ENCODE data around the gene HDGFL2.
"Not testable (repeated sequence)": the region's sequence is repeated elsewhere in the genome, so short reads cannot be mapped to it uniquely, and the experiment has no call there.

HDGFL2 gene

GRCh38 chr19:4534836-4535658 is 63.0 kb downstream of the HDGFL2 start, which contains the start of gene PLIN5:
PLIN5 (minus strand) TSS chr19:4535224; CDS start chr19:4534074, 1,150 bp downstream.
- DNase-seq (ENCODE audit: low read depth), result peak; percentile 19

DNA sequence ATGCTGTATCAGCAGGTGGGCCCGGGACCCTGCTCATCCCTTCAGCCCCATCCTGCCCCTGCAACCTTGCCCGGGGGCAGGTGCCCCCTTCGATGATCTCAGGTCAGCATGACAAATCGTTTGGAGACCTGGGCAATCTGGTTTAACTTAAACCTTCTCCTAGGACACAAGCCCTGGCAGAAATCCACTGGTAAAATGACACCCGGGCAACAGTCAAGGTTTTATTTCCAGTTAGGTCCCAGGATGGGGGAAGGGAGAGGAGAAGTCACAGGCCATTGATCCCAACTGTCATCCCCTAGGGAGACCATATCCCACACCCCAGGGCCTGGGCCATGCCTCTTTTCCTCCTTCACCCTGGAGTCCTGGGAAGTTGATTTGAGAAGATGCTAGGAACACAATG is 64.7 kb downstream of the HDGFL2 start:
- DNase-seq (ENCODE audit: low read depth), result no peak

DNA sequence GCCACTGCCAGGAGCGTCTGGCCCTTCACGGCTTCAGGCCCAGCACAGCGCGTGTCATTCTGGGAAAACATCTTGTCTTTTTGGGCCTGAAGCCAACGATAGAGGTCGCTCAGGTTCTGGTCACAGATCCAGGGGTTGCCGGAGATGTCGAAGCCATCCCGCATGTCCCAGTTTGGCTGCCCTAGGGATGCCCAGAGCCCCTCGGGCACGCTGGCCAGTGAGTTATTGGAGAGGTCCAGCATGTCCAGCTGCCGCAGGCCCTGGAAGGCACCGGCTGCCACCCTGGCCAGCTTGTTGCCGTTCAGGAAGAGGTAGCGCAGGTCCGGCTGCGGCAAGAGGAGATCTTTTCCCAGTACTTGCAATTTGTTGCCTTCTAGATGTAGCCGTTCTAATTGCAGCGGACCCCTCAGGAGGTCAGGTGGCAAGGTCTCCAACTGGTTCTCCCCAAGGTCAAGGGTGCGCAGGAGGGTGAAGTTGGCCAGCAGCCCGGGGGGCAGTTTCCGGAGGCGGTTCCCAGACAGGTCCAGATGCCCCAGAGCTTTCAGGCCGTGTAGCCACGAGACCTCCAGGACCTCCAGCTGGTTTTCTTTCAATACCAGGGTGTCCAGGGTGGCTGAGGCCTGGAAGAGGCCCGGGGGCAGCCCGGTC is 66.0 kb downstream of the HDGFL2 start:
- no peak for DNase-seq (ENCODE audit: low read depth)

DNA sequence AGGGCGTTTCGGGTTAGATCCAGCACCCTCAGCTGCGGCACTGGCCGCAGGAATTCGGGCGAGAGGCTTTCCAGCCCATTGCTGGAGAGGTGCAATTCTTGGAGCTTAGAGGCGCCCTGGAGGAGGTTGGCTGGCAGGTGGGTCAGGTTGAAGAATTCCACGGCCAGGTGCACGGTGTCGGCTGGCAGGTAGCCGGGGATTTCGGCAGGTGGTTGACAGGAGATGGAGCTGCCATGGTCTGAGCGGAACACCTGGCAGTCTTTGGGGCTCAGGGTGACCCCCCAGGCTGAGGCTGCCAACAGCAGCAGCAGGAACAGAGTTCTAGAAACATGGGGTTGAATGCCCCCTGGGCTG is 66.5 kb downstream of the HDGFL2 start:
- no peak for DNase-seq (ENCODE audit: low read depth)

GRCh38 chr19:4539169-4539692 is 67.1 kb downstream of the HDGFL2 start:
- no peak for DNase-seq (ENCODE audit: low read depth)

- no peak for DNase-seq (ENCODE audit: low read depth)
These were observed 67.8 kb downstream of the HDGFL2 start, which contains the start of gene LRG1 for GRCh38 chr19:4539693-4540581. LRG1 (minus strand) TSS chr19:4540036; CDS start chr19:4540013, 23 bp downstream.

DNA sequence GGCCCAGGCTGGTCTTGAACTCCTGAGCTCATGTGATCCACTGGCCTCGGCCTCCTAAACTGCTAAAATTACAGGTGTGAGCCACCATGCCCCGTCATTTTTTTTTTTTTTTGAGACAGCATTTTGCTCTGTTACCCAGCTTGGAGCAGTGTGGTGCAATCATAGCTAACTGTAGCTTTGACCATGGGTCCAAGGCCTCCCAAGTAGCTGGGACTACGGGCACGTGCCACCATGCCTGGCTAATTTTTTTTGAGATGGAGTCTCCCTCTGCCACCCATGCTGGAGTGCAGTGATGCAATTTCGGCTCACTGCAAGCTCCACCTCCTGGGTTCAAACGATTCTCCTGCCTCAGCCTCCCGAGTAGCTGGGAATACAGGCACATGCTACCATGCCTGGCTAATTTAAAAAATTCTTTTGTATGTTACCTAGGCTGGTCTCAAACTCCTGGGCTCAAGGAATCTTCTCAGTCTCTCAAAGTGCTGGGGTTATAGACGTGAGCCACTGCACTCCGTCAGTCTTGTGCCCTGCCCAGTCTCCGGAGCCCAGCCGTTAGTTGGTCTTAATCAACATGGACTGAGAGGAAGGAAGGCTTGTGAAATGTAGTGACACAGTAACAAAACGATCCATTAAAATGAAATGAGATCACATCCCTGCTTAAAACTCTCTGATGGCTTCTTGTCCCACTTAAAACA is 69.2 kb downstream of the HDGFL2 start:
- DNase-seq (ENCODE audit: low read depth), result no peak

- DNase-seq (ENCODE audit: low read depth), result not testable (repeated sequence)
These were observed 69.7 kb downstream of the HDGFL2 start for GRCh38 chr19:4541806-4542145.

GRCh38 chr19:4542896-4543841 is 71.1 kb downstream of the HDGFL2 start:
- DNase-seq (ENCODE audit: low read depth), result no peak

DNA sequence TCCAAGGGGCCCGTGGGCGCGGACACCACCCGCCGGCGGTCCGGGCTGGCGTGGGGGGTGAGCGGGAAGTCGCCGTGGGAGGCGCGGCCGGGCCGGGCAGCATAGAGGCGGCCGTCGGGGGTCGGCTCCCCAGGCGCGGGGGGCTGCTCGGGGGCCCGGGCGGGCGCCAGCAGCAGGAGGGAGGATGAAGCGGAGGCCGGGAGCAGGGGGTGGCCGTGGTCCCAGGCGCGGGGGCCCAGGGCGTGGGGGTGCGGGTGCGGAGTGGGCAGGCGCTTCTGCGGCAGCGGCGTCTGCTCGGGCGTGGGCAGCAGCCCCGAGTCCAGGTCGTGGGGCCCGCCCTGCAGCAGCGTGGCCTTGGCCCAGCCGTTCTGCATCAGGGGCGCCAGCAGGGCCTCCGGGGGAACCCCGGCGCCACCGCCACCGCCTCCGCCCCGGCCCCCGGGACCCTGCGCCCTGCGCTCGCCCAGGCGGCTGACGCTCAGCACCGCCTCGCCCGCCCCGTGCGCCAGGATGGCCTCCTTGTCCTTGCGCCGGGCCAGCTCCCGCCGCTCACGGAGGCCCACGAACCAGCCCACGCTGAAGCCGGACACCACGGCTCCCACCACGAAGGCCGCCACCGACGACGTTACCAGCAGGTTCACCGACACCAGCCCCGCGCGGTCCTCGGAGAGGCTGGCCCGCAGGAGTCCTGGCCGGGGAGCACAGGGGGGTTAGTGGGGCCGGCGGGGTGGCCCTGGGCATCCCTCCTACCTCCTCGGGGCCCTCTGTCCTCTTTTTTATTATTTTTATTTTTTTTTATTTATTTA is 71.9 kb downstream of the HDGFL2 start:
- no peak for DNase-seq (ENCODE audit: low read depth)

DNA sequence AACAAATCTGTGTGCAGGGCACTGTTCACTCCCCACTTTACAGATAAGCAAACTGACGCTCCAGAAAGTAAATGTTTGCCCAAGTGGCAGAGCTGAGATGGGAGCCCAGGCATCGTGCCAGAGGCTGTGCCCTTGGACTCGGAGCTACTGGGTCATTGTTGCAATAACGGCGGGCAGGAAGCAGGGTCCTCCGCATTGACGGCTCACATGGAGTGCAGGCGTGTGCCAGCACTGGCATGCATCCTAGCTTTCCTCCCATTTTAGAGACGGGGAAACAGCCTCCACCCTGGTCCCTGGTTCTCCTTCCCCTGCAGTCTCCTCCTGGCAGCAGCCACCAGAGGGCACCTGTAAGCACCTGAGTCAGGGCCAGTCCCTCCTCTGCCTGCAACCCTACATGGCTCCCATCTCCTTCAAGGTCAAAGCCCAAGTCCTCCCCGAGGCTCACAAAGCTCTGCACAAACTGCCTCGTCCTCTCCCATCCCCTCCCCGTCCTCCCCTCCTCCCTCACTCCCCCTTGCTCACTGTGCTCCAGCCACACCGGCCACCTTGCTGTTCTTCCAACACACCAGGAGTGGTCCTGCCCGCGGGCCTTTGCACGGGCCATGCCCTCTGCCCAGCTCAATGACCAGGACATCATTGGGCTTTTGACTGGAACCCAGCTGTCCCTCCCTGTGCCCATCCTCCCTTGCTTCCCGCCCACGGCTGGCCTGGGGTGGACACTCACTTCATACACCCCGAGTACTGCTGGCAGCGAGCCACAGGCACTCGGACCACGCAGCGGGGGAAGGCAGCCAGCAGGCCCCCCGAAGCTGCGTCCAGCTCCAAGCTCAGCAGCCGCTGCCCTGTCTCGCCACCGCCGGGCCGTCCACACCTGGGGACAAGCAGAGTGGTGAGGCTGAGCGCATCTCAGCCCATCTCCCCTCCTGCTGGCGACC is 75.5 kb downstream of the HDGFL2 start:
- no peak for DNase-seq (ENCODE audit: low read depth)

DNA sequence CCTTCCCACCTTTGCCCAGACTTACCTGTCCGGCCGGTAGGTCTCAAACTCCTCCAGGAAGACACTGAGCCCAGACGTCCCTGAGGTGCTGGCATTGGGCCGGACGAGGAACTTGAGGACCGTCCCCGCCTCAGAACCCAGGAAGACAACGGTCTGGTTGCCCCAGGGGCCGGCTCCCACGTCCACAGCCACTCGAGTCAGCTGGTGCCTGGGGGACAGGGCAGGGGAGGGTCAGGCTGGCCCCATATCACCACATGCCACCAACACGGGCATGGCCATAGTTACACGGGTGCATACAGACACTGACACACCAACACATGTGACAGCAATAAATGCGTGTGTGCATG is 76.1 kb downstream of the HDGFL2 start:
- DNase-seq (ENCODE audit: low read depth), result no peak

DNA sequence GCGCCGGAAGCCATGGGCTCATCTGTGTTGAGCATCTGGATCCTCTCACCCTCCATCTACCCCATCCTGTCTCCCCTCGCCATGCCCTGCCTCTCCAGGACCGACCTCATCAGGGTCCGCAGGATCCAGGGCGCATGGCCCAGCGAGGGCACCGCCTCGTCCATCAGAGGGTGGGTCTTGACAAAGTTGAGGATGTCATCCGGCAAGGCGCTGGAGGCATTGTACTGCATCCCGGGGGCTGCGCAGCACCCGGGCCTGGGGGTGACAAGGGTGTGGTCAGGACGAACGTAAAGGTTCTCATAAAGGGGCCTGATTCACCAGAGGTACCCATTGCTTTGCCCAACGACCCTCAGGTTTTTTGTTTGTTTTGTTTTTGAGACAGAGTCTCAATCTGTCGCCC is 77.9 kb downstream of the HDGFL2 start:
- DNase-seq (ENCODE audit: low read depth), result no peak

GRCh38 chr19:4550479-4551050 is 78.5 kb downstream of the HDGFL2 start:
- no peak for DNase-seq (ENCODE audit: low read depth)
